ENCODE data around the gene CCDC70. TPM values are rescaled to one million over a fixed set of nuclear protein-coding genes. Genes with fewer than 3 reads are reported as not detected.

The CCDC70 gene
- total RNA-seq, result not detected

DNA sequence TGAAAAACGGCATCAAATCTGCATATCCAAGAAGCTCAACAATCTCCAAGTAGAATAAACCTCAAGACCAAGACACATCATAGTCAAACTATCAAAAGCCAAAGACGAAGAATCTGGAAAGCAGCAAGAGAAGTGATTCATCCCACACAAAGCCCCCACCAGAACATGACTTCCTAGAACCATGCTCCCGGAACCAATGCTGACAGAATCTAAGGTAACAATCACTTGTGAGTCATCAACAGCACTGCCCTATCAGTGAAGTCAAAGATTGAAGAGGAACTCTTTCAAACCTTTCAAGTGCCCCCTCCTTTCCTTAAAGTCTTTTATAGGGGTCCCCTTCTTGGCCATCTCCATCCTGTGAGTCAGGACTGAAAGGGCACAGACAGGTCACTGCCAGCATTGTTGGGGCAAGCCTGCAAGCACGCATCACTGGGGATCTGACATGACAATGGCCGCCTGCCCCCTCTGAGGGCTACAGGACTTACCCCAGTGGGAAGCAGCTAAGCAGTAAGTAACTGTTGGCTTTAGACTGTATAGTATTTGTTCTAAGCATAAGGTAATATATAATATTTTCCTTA lies at the start of gene CCDC70:
CCDC70 (plus strand) TSS at position 247 of the 578 bp plus-strand sequence. CDS start 3,443 bp downstream, outside the sequence.

DNA sequence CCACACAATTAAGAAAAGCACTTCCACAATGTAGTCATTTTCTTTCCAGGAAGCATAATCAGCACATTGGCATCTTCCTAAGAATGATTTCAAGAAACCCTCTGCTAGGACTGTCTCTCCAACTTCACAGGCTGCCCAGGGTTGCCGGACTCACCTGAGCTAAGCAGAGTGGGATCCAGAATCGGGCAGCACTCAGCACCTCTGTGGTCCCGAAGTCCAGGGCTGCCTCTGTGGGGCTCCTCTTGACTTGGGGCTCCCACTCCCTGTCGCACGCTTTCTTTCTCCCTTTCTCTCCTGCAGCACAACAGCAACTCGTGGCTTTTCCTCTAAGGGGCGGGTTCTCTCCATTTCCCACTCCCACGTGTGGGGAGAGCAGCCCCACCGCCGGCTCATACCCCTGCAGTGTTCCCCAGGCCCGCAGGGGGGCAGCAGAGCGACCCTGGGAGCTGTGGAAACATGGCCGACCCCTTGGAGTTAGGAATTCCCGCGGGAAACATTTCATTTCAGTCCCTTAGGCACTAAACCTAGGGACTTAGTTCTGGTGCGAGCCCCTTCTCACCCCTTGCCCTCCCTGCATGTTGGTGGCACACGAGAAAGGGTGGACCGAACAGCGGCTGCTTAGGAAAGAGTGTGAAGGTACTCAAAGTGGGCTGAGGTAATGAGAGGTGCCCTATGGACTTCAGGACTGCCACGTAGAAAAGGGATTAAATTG lies 16.8 kb upstream of the CCDC70 start, which contains the start of gene TMEM272:
TMEM272 (minus strand) TSS at position 316 of the 712 bp plus-strand sequence. CDS start 6,647 bp downstream, outside the sequence.

Other genes starting within 250 kb of the CCDC70 start
- 7.4 TPM for gene DHRS12, start 57.8 kb upstream of the CCDC70 start, total RNA-seq
- 3.9 TPM for gene TMEM272, start 16.8 kb upstream of the CCDC70 start, total RNA-seq
- gene ATP7B, start 149.5 kb downstream of the CCDC70 start, total RNA-seq, result 13.1 TPM
- 26.8 TPM for gene ALG11, start 150.4 kb downstream of the CCDC70 start, total RNA-seq
- 32.8 TPM for gene UTP14C, start 162.7 kb downstream of the CCDC70 start, total RNA-seq

All from diencephalon (tissue), 1 donor.